ENCODE measurements around the gene SELP.
A peak's percentile ranks its signal among the peaks of the same experiment; 100 is the strongest.

The SELP gene

DNA sequence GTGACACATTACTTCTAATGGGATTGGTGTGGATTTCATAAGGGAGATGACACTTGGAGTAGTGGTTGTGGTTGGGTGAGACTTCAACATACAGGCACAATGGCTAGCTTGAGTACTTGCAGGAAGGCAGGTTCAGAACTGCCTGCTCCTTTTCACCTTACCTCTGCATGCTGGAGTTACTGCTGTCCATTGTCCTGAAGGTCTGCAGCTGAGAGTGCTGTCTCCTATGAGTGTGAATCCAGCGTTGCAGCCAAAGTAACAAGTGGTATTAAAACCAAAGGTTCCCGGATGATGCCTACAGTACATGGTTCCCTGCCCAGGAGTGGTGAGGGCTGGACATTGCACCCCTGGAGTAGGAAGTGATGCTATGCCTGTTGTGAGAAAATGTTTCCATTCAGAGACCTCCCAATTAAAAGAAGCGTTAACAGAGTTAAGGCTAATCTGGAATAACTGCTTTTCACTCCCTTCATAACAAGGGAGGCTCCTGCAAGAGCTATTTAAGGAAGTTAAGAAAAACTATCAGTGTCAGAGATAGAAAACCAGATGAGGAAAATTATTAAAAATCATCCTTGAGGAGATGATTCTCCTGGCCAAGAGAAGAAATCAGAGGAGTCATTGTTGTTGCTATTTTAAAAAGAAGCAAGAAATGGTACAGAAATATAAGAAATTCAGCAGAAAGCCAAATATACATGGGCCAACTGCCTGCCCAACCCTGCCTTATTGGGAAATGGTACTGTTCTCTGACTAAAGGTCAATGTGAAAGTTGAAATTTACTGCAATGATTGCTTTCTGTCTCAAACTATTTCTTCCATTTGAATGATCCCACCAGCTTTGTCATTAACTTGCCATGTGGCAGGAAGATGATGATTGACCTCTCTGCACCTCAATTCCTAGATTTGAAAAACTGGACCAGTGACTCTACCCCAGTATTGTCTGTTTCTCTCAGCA is 33.9 kb downstream of the SELP start:
- no peaks in the 10 kb centered on the region for H3K9me3 ChIP-seq (ENCODE audit: control insufficient read depth, insufficient read depth, low read length)
- no peak overlapping the region for H3K27ac ChIP-seq (ENCODE audit: low read length)
- no peaks in the 10 kb centered on the region for H3K4me1 ChIP-seq (ENCODE audit: control insufficient read depth, insufficient read depth, low read length)
- H3K4me3 ChIP-seq (ENCODE audit: low read length), result no peak overlapping the region
- H3K27me3 ChIP-seq (ENCODE audit: control insufficient read depth, insufficient read depth, low read length), result no peaks in the 10 kb centered on the region
- no CpG with 5 or more reads among the region's 3 CpGs for WGBS (ENCODE audit: insufficient coverage, insufficient read length)
- DNase-seq (ENCODE audit: low read depth, low spot score), result peak; percentile 37
- H3K36me3 ChIP-seq (ENCODE audit: control insufficient read depth, insufficient read depth, low read length), result no peaks in the 10 kb centered on the region

DNA sequence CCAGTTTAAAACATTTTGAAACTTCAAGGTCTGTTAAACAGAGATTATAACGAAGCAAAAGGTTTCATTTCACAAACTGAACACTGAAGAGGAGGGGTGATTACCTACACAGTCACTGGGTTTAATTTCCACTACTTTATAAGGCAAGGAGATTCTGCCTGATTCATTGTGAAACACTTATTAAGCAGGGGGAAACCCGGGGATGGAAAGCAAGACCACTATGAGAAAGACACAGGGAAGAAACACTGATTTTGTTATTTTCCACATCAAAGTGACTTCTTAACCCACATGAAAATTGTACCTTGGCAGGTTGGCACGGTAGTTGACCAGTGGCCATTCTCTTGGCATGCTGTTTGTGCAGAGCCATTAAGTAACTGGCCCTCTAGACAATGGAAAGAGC is 35.5 kb downstream of the SELP start:
- no peak overlapping the region for H3K4me3 ChIP-seq (ENCODE audit: low read length)
- no peak for DNase-seq (ENCODE audit: low read depth, low spot score)
- WGBS (ENCODE audit: insufficient coverage, insufficient read length), result no CpG with 5 or more reads among the region's 3 CpGs
- H3K9me3 ChIP-seq (ENCODE audit: control insufficient read depth, insufficient read depth, low read length), result no peaks in the 10 kb centered on the region
- H3K36me3 ChIP-seq (ENCODE audit: control insufficient read depth, insufficient read depth, low read length), result no peaks in the 10 kb centered on the region
- H3K4me1 ChIP-seq (ENCODE audit: control insufficient read depth, insufficient read depth, low read length), result no peaks in the 10 kb centered on the region
- H3K27ac ChIP-seq (ENCODE audit: low read length), result no peak overlapping the region
- H3K27me3 ChIP-seq (ENCODE audit: control insufficient read depth, insufficient read depth, low read length), result no peaks in the 10 kb centered on the region

DNA sequence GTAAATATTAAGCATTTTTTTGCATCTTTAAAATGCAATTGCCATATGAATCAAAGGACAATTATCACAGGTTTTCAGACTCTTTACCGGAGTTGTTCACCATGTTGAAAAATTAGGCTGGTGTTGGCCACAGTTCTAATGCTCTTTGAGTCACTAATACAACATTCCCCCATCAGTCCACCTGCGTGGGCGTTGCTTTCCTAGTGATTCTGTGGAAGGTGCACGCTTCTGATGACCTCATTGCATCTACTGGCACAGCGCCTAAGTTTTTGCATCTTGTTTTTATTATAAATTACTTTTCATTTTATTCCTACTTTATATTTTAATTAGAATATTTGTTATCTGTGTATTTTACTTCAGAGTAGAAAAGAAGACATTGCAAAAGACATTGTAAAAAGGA is 39.0 kb downstream of the SELP start:
- H3K4me3 ChIP-seq (ENCODE audit: low read length), result no peak overlapping the region
- H3K27me3 ChIP-seq (ENCODE audit: control insufficient read depth, insufficient read depth, low read length), result no peaks in the 10 kb centered on the region
- no peaks in the 10 kb centered on the region; the same call in 1 of the 2 replicates for H3K4me1 ChIP-seq (ENCODE audit: control insufficient read depth, insufficient read depth, low read length)
- no peaks in the 10 kb centered on the region for H3K36me3 ChIP-seq (ENCODE audit: control insufficient read depth, insufficient read depth, low read length)
- DNase-seq (ENCODE audit: low read depth, low spot score), result no peak
- WGBS (ENCODE audit: insufficient coverage, insufficient read length), result no CpG with 5 or more reads among the region's 5 CpGs
- no peak overlapping the region for H3K27ac ChIP-seq (ENCODE audit: low read length)
- no peaks in the 10 kb centered on the region for H3K9me3 ChIP-seq (ENCODE audit: control insufficient read depth, insufficient read depth, low read length)

DNA sequence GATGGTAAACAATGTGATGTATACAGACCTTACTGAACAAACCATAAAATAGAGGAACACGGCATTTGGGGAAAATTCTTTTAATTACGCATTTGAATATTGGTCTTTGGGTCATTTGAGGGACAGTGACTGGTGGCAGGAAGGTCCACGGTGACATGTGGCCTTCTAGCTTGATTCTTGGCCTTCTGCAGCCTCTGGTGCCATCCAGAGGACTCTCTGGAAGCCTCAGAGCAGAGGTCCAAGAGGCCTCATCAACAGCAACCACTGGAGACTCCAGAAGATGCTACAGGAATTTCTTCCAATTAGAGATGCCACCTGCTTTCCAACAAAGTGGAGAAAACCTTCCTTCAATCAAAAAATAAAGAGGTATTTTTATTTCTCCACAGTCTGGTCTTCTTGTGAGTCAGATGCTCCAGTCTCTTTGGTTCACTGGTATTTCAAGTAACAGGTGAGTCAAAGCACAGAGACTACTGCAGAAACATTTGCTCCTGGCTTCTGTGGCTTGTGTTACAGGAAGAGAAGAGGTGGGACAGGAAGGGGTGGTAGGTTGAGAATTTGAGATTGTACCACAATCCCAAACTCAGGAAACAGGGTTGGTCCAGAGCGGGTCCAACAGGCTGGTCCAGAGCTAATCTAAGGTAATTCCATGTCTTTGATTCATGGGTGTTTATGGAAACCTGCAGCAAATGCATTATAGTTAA is 41.0 kb downstream of the SELP start:
- H3K9me3 ChIP-seq (ENCODE audit: control insufficient read depth, insufficient read depth, low read length), result no peaks in the 10 kb centered on the region
- H3K4me3 ChIP-seq (ENCODE audit: low read length), result no peak overlapping the region
- no peaks in the 10 kb centered on the region for H3K27me3 ChIP-seq (ENCODE audit: control insufficient read depth, insufficient read depth, low read length)
- H3K36me3 ChIP-seq (ENCODE audit: control insufficient read depth, insufficient read depth, low read length), result no peaks in the 10 kb centered on the region
- no CpG with 5 or more reads among the region's 4 CpGs for WGBS (ENCODE audit: insufficient coverage, insufficient read length)
- H3K4me1 ChIP-seq (ENCODE audit: control insufficient read depth, insufficient read depth, low read length), result no peaks in the 10 kb centered on the region; the same call in 1 of the 2 replicates
- DNase-seq (ENCODE audit: low read depth, low spot score), result no peak
- no peak overlapping the region for H3K27ac ChIP-seq (ENCODE audit: low read length)

DNA sequence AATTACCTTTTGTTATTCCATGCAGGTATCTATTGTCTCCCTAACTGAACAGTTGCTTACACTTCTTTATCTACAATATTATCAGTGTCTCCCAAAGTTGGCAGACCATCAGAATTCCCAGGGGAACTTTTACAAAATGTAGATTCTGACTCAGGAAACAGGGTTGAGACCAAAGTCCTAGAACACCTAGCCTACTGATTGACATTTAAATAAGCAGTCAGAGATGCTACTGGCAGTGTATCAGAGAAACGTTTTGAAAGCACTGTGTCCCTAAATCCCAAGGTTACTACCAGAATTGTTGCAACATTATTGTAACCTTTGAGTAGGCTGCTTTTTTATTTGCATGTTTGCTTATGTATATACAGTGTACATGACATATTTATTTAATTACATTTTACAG is 41.8 kb downstream of the SELP start:
- WGBS (ENCODE audit: insufficient coverage, insufficient read length), result no CpG with 5 or more reads among the region's 1 CpG
- no peak overlapping the region for H3K4me3 ChIP-seq (ENCODE audit: low read length)
- H3K27me3 ChIP-seq (ENCODE audit: control insufficient read depth, insufficient read depth, low read length), result no peaks in the 10 kb centered on the region
- no peaks in the 10 kb centered on the region for H3K36me3 ChIP-seq (ENCODE audit: control insufficient read depth, insufficient read depth, low read length)
- DNase-seq (ENCODE audit: low read depth, low spot score), result no peak
- H3K27ac ChIP-seq (ENCODE audit: low read length), result no peak overlapping the region
- no peaks in the 10 kb centered on the region for H3K9me3 ChIP-seq (ENCODE audit: control insufficient read depth, insufficient read depth, low read length)
- H3K4me1 ChIP-seq (ENCODE audit: control insufficient read depth, insufficient read depth, low read length), result no peaks in the 10 kb centered on the region; the same call in 1 of the 2 replicates

DNA sequence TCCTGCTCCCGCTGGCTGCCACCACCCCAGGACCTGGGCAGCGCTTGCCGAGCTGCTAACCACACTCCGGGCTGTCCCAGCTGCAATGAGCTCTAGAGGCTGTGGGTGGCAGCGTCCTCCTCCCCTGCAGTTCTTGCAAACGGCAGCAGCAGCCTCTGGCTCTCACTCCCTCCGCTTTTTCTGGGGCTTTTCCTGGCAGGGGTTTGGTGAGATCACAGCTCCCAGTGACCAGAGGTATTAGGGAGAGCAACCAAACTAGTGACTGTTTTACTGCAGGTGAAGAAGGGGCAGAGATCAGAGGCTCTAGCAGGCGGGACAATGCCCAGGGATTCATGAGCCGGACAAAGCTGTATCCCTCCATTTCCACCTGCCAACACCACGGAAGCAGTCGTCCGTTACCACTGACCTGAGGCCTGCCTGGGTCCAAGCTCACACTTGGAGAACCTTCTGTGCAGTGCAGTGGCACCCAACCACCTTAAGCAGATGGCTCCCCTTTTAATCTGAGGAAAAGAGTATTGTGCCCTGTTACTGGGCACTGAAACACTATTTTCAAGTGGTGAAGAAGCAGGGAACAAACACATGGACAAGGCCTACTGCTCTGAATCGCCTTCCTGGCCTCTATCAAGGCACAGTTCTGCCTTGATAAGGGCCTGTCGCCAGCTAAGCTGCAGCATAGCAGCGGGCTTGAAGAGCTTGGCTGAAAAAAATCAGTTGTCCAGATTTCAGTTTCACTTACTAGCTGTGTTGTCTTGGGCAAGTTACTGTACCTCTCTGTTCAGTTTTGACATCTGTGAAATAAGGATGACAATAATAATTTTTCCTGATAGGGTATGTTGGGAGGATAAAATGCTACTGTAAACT is 43.3 kb downstream of the SELP start, which contains the start of gene F5:
F5 (minus strand) TSS at position 87 of the 861 bp plus-strand sequence. CDS start 95 bp downstream, outside the sequence.
- H3K4me3 ChIP-seq (ENCODE audit: low read length), result no peak within 1 kb of the TSS
- no peaks in the 10 kb centered on the region for H3K9me3 ChIP-seq (ENCODE audit: control insufficient read depth, insufficient read depth, low read length)
- H3K27me3 ChIP-seq (ENCODE audit: control insufficient read depth, insufficient read depth, low read length), result no peaks in the 10 kb centered on the region
- H3K36me3 ChIP-seq (ENCODE audit: control insufficient read depth, insufficient read depth, low read length), result no peaks in the 10 kb centered on the region
- WGBS (ENCODE audit: insufficient coverage, insufficient read length), result no CpG with 5 or more reads among the region's 15 CpGs
- peak; percentile 52 for DNase-seq (ENCODE audit: low read depth, low spot score)
- H3K27ac ChIP-seq (ENCODE audit: low read length), result no peak within 1 kb of the TSS
- H3K4me1 ChIP-seq (ENCODE audit: control insufficient read depth, insufficient read depth, low read length), result no peaks in the 10 kb centered on the region; the same call in 1 of the 2 replicates

DNA sequence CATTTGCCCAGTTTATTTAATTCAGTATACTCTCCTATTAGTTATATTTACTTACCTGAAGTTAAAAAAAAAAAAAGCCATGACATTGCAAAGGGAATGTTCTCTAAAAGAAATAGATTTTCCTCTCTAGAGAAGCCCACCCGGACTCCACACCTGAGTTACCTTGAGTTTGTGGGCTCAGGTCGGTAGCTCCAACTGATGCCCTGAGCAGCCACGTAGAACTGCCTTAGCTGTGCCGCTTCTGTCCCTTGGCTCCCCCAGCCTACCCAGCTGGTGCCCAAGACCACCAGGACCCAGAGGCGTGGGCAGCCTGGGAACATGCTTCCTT is 43.9 kb downstream of the SELP start:
- no peak overlapping the region for H3K27ac ChIP-seq (ENCODE audit: low read length)
- H3K9me3 ChIP-seq (ENCODE audit: control insufficient read depth, insufficient read depth, low read length), result no peaks in the 10 kb centered on the region
- no peaks in the 10 kb centered on the region for H3K27me3 ChIP-seq (ENCODE audit: control insufficient read depth, insufficient read depth, low read length)
- H3K4me1 ChIP-seq (ENCODE audit: control insufficient read depth, insufficient read depth, low read length), result no peaks in the 10 kb centered on the region; the same call in 1 of the 2 replicates
- WGBS (ENCODE audit: insufficient coverage, insufficient read length), result no CpG with 5 or more reads among the region's 5 CpGs
- no peaks in the 10 kb centered on the region for H3K36me3 ChIP-seq (ENCODE audit: control insufficient read depth, insufficient read depth, low read length)
- no peak overlapping the region for H3K4me3 ChIP-seq (ENCODE audit: low read length)
- no peak for DNase-seq (ENCODE audit: low read depth, low spot score)

DNA sequence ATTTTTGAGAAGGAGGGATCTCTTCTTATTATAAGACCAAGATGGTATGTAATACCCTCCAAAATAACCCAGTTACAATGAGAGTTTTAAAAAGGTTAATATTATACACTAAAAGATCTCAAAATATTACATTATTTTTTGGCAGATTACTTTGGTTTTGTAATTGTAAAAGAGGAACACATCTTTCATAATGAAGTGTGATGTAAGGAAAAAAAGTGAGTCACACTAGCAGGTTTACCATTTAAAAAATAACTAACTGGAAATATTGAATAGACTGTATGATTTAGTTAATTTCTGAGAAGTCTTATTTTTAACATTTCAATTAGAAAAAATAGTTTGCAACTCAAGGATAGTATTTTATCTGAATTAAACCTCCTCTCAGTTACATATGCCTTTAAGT is 44.7 kb downstream of the SELP start:
- Histone ChIP-seq H3K9me3 (ENCODE audit: control insufficient read depth, insufficient read depth, low read length) (no peaks in the 10 kb centered on the region), H3K27me3 (ENCODE audit: control insufficient read depth, insufficient read depth, low read length) (no peaks in the 10 kb centered on the region), H3K4me3 (ENCODE audit: low read length) (no peak overlapping the region), H3K4me1 (ENCODE audit: control insufficient read depth, insufficient read depth, low read length) (no peaks in the 10 kb centered on the region; the same call in 1 of the 2 replicates), H3K36me3 (ENCODE audit: control insufficient read depth, insufficient read depth, low read length) (no peaks in the 10 kb centered on the region), H3K27ac (ENCODE audit: low read length) (no peak overlapping the region)
- no peak for DNase-seq (ENCODE audit: low read depth, low spot score)

DNA sequence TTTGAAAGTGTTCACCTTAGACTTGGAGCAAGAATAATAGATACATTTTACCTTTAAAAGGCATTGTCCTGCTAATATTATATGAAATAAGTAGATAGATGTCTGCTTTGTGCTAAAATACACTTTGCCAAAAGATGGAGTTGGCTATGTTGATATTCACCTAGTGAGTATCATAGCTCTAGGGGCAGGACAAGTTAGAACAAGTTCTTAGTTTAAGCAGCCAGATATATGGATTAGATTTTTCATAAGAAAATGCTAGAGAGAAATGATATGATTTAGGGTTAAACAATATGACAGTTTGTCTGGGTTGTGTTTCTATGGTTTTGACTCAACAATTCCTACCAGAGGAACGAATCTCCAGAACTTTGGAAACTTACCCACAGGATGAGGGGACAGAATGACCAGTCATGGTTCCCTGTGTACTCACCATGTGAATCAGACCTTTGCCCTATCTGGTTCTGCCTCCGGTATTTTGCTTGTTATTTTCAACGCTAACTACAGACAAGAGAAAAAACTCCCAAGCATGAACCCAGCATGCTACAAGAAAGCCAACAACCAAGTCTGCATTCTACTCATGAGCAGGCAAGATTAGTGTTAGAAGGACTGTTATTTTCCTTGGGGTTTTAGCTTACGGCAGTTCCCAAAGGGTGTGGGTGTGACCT is 45.3 kb downstream of the SELP start:
- no peaks in the 10 kb centered on the region for H3K27me3 ChIP-seq (ENCODE audit: control insufficient read depth, insufficient read depth, low read length)
- no peaks in the 10 kb centered on the region; the same call in 1 of the 2 replicates for H3K4me1 ChIP-seq (ENCODE audit: control insufficient read depth, insufficient read depth, low read length)
- DNase-seq (ENCODE audit: low read depth, low spot score), result no peak
- WGBS (ENCODE audit: insufficient coverage, insufficient read length), result no CpG with 5 or more reads among the region's 4 CpGs
- H3K9me3 ChIP-seq (ENCODE audit: control insufficient read depth, insufficient read depth, low read length), result no peaks in the 10 kb centered on the region
- H3K36me3 ChIP-seq (ENCODE audit: control insufficient read depth, insufficient read depth, low read length), result no peaks in the 10 kb centered on the region
- no peak overlapping the region for H3K27ac ChIP-seq (ENCODE audit: low read length)
- no peak overlapping the region for H3K4me3 ChIP-seq (ENCODE audit: low read length)

All from iPS DF 6.9 (cell line).